ENCODE measurements around the gene LRRC32. TPM values are rescaled to one million over a fixed set of nuclear protein-coding genes. Genes with fewer than 3 reads are reported as not detected.

LRRC32 gene
- total RNA-seq, 1 donor from 2014 or later, result 0.26 TPM

- DNase-seq (ENCODE audit: low read depth) (no peak), FAIRE-seq (no peak)
- no peak for TF ChIP-seq CTCF (IDR thresholded peaks at IDR 0.05; ENCODE audit: insufficient read depth, low read length, severe bottlenecking)
- H3K4me3 ChIP-seq (ENCODE audit: low read depth, low read length), result no peak overlapping the region
- no peaks in the 10 kb centered on the region for H3K36me3 ChIP-seq (ENCODE audit: control insufficient read depth, insufficient read depth, low read length)
- H3K27me3 ChIP-seq (ENCODE audit: control insufficient read depth, insufficient read depth, low read length), result no peaks in the 10 kb centered on the region
Observed at GRCh38 chr11:76714493-76714892, 43.9 kb upstream of the LRRC32 start.

- FAIRE-seq, result no peak
- no peak overlapping the region for H3K4me3 ChIP-seq (ENCODE audit: low read depth, low read length)
- no peak for TF ChIP-seq CTCF (IDR thresholded peaks at IDR 0.05; ENCODE audit: insufficient read depth, low read length, severe bottlenecking)
- H3K36me3 ChIP-seq (ENCODE audit: control insufficient read depth, insufficient read depth, low read length), result no peaks in the 10 kb centered on the region
- H3K27me3 ChIP-seq (ENCODE audit: control insufficient read depth, insufficient read depth, low read length), result no peaks in the 10 kb centered on the region
- DNase-seq (ENCODE audit: low read depth), result no peak
Observed at GRCh38 chr11:76713499-76713898, 43.0 kb upstream of the LRRC32 start.

GRCh38 chr11:76712125-76712524, 41.6 kb upstream of the LRRC32 start:
- no peak for TF ChIP-seq CTCF (IDR thresholded peaks at IDR 0.05; ENCODE audit: insufficient read depth, low read length, severe bottlenecking)
- no peaks in the 10 kb centered on the region for H3K36me3 ChIP-seq (ENCODE audit: control insufficient read depth, insufficient read depth, low read length)
- no peaks in the 10 kb centered on the region for H3K27me3 ChIP-seq (ENCODE audit: control insufficient read depth, insufficient read depth, low read length)
- H3K4me3 ChIP-seq (ENCODE audit: low read depth, low read length), result no peak overlapping the region
- no peak for FAIRE-seq
- DNase-seq (ENCODE audit: low read depth), result no peak

GRCh38 chr11:76709756-76710155, 39.2 kb upstream of the LRRC32 start:
- peak; percentile 81 for FAIRE-seq
- H3K27me3 ChIP-seq (ENCODE audit: control insufficient read depth, insufficient read depth, low read length), result no peaks in the 10 kb centered on the region
- no peak for TF ChIP-seq CTCF (IDR thresholded peaks at IDR 0.05; ENCODE audit: insufficient read depth, low read length, severe bottlenecking)
- no peak overlapping the region for H3K4me3 ChIP-seq (ENCODE audit: low read depth, low read length)
- no peak for DNase-seq (ENCODE audit: low read depth)
- H3K36me3 ChIP-seq (ENCODE audit: control insufficient read depth, insufficient read depth, low read length), result no peaks in the 10 kb centered on the region

GRCh38 chr11:76708972-76709660, 38.6 kb upstream of the LRRC32 start:
- FAIRE-seq, result no peak
- TF ChIP-seq CTCF (IDR thresholded peaks at IDR 0.05; ENCODE audit: insufficient read depth, low read length, severe bottlenecking), result no peak

GRCh38 chr11:76707293-76707825, 36.8 kb upstream of the LRRC32 start:
- no peak for FAIRE-seq
- peaks cover 2% of the 10 kb centered on the region for H3K27me3 ChIP-seq (ENCODE audit: control insufficient read depth, insufficient read depth, low read length)
- H3K36me3 ChIP-seq (ENCODE audit: control insufficient read depth, insufficient read depth, low read length), result no peaks in the 10 kb centered on the region
- DNase-seq (ENCODE audit: low read depth), result no peak
- no peak for TF ChIP-seq CTCF (IDR thresholded peaks at IDR 0.05; ENCODE audit: insufficient read depth, low read length, severe bottlenecking)
- H3K4me3 ChIP-seq (ENCODE audit: low read depth, low read length), result no peak overlapping the region

More at GRCh38 chr11:76708972-76709660, 38.6 kb upstream of the LRRC32 start:
- DNase-seq (ENCODE audit: low read depth), result no peak
- H3K36me3 ChIP-seq (ENCODE audit: control insufficient read depth, insufficient read depth, low read length), result no peaks in the 10 kb centered on the region
- H3K27me3 ChIP-seq (ENCODE audit: control insufficient read depth, insufficient read depth, low read length), result peaks cover 2% of the 10 kb centered on the region
- no peak overlapping the region for H3K4me3 ChIP-seq (ENCODE audit: low read depth, low read length)
